ENCODE data around the gene TASP1.

GRCh38 chr20:13363473-13363872, 275.3 kb downstream of the TASP1 start:
- TF ChIP-seq POLR2AphosphoS5 (IDR thresholded peaks at IDR 0.05; ENCODE audit: low read depth, low read length) (no peak), POLR2A (IDR thresholded peaks at IDR 0.05; ENCODE audit: low read depth, low read length) (no peak)

Data from GM12892 (cell line).